HG03520 (cell line): ENCODE results near the gene RFX8.
"Not testable (repeated sequence)": the region's sequence is repeated elsewhere in the genome, so short reads cannot be mapped to it uniquely, and the experiment has no call there.

Source experiments
- ATAC-seq: cut with Tn5 transposase; IDR thresholded peaks from one replicate; pipeline ENCODE4 v1.9.1; 2021; ENCODE audit warnings: mild to moderate bottlenecking, moderate library complexity; ENCODE audit not compliant: unreplicated experiment

RFX8 gene

GRCh38 chr2:101486994-101487393 lies 12.1 kb upstream of the RFX8 start:
- no peak for ATAC-seq

- ATAC-seq = no peak
Measured at GRCh38 chr2:101486258-101486701, 11.4 kb upstream of the RFX8 start.

GRCh38 chr2:101485856-101486255 lies 10.9 kb upstream of the RFX8 start:
- ATAC-seq = no peak

GRCh38 chr2:101480764-101481163 lies 5.9 kb upstream of the RFX8 start:
- ATAC-seq = no peak

GRCh38 chr2:101479810-101480209 lies 4.9 kb upstream of the RFX8 start:
- no peak for ATAC-seq

- ATAC-seq = no peak
Measured at GRCh38 chr2:101479328-101479727, 4.4 kb upstream of the RFX8 start.

GRCh38 chr2:101478181-101479001 lies 3.5 kb upstream of the RFX8 start:
- no peak for ATAC-seq

- ATAC-seq = no peak
Measured at GRCh38 chr2:101477556-101477955, 2.6 kb upstream of the RFX8 start.

- ATAC-seq = no peak
Measured at GRCh38 chr2:101476605-101477208, 1.8 kb upstream of the RFX8 start.

- no peak for ATAC-seq
Measured at GRCh38 chr2:101473911-101474701, 806 bp downstream of the RFX8 start.

GRCh38 chr2:101473591-101473910 lies 1.4 kb downstream of the RFX8 start:
- ATAC-seq = no peak

- no peak for ATAC-seq
Measured at GRCh38 chr2:101469863-101470262, 5.0 kb downstream of the RFX8 start.

GRCh38 chr2:101467306-101467705 lies 7.6 kb downstream of the RFX8 start:
- ATAC-seq = no peak

GRCh38 chr2:101466426-101466825 lies 8.5 kb downstream of the RFX8 start:
- ATAC-seq = no peak

GRCh38 chr2:101464841-101465240 lies 10.1 kb downstream of the RFX8 start:
- ATAC-seq = no peak

GRCh38 chr2:101463911-101464641 lies 10.8 kb downstream of the RFX8 start:
- no peak for ATAC-seq

- ATAC-seq = no peak
Measured at GRCh38 chr2:101463421-101463820, 11.5 kb downstream of the RFX8 start.

- ATAC-seq = no peak
Measured at GRCh38 chr2:101461381-101461780, 13.5 kb downstream of the RFX8 start.

- ATAC-seq = not testable (repeated sequence)
Measured at GRCh38 chr2:101454408-101454807, 20.5 kb downstream of the RFX8 start.

GRCh38 chr2:101450965-101451364 lies 23.9 kb downstream of the RFX8 start:
- ATAC-seq = no peak

GRCh38 chr2:101446869-101447268 lies 28.0 kb downstream of the RFX8 start:
- ATAC-seq = no peak
